Subcutaneous abdominal adipose tissue (tissue), 5 donors: Measurements from ENCODE around the gene DYNC2H1.

ENCODE experiments used
- H3K27ac ChIP-seq: one replicate; pipeline ENCODE4 v1.7.0; 2013; ENCODE audit warnings: low read depth, mild to moderate bottlenecking, inconsistent platforms, low read length, moderate library complexity
- H3K27me3 ChIP-seq, 5 donors: one replicate each; pipeline ENCODE4 v1.7.0; 2013; ENCODE audit warnings: low read length in 5 of 5, inconsistent platforms in 1 of 5; ENCODE audit not compliant: control insufficient read depth in 5 of 5, insufficient read depth in 4 of 5
- H3K36me3 ChIP-seq, 5 donors: one replicate each; pipeline ENCODE4 v1.7.0; 2013; ENCODE audit warnings: low read length in 5 of 5; ENCODE audit not compliant: control insufficient read depth in 5 of 5, insufficient read depth in 5 of 5
- H3K4me1 ChIP-seq, 5 donors: one replicate each; pipeline ENCODE4 v1.7.0; 2013; ENCODE audit warnings: low read length in 5 of 5, mild to moderate bottlenecking in 3 of 5, moderate library complexity in 1 of 5; ENCODE audit not compliant: control insufficient read depth in 5 of 5, insufficient read depth in 5 of 5
- H3K4me3 ChIP-seq, 5 donors: one replicate each; pipeline ENCODE4 v1.7.0; 2013; ENCODE audit warnings: low read length in 5 of 5, low read depth in 1 of 5
- H3K9ac ChIP-seq, 5 donors: one replicate each; pipeline ENCODE4 v1.7.0; 2013; ENCODE audit warnings: low read length in 5 of 5, mild to moderate bottlenecking in 4 of 5, moderate library complexity in 3 of 5
- H3K9me3 ChIP-seq, 5 donors: one replicate each; pipeline ENCODE4 v1.7.0; 2013; ENCODE audit warnings: low read length in 5 of 5; ENCODE audit not compliant: control insufficient read depth in 5 of 5
- donor health status: healthy.
- donor health status: healthy.
- donor health status: healthy.
- donor health status: healthy.
- donor health status: healthy.

The DYNC2H1 gene

DNA sequence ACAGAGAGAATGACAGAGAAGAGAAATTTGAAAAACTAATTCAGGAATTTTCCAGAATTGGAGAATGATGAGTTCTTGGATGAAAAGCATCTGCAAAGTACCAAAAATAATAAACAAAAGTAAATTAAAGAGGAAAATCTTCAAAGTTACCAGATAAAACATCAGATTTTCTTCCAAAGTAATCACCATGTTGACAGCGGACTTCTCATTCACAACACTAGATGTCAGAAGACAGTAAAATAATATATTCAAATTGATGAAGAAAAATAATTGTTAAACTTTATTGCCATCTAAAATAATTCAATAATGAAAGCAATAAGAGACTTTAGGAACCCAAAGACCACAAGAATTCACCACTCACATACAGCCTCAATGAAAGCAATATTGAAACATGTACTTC, 355.2 kb downstream of the DYNC2H1 start:
- H3K4me1 ChIP-seq: peaks cover 0 to 4% (median 0%) of the 10 kb centered on the region in 5 donors
- H3K27ac ChIP-seq: no peak overlapping the region
- no peak overlapping the region for H3K4me3 ChIP-seq
- no peaks in the 10 kb centered on the region for H3K27me3 ChIP-seq
- H3K9ac ChIP-seq: no peak overlapping the region
- peaks cover 0 to 6% (median 0%) of the 10 kb centered on the region in 5 donors for H3K36me3 ChIP-seq
- no peaks in the 10 kb centered on the region for H3K9me3 ChIP-seq

DNA sequence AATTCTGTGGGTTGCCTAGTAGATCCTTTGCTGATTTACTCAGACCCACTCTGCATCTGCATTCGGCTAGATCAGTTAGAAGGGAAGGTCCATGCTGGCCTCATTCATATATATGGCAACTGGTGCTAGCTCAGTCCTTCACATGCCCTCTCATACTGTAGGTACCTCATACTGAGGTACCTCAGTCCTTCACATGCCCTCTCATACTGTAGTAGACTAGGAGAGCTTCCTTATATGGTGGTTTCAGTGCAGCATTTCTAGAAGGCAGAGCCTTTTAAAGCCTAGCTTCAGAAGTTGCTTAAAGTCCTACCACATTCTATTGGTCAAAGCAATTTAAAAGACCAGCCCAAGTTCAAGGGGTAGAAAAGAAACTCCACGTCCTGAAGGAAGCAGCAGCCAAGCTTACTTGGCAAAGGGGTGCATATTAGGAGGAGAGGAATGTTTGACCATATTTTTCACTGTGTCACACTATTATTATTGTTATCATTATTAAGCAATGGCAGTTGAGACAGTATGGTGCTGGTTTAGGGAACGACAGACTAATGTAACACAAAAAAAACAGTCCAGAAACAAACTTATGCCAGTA, 356.4 kb downstream of the DYNC2H1 start:
- Histone ChIP-seq H3K4me1 (peaks cover 0 to 4% (median 0%) of the 10 kb centered on the region in 5 donors), H3K9ac (no peak overlapping the region), H3K4me3 (no peak overlapping the region), H3K9me3 (no peaks in the 10 kb centered on the region), H3K36me3 (peaks cover 0 to 6% (median 0%) of the 10 kb centered on the region in 5 donors), H3K27ac (no peak overlapping the region), H3K27me3 (no peaks in the 10 kb centered on the region)

DNA sequence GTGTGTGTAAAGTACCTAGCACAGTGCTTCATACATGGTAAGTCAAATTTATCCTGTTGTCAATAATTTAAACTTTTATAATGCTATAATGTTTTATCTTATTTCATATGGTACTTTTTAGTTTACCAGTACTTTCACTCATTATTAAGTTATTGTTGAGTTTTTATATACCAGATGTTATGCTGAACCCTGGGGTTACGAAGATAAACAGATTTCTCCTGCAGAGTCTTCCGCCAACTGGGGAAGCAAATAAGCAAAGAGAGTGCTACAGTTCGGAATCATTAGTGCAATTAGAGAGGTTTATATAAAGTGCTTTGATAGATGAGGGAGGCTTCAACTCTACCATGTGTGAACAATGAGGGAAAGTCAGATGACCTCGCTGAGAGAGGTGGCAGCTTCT, 362.3 kb downstream of the DYNC2H1 start:
- Histone ChIP-seq H3K9me3 (no peaks in the 10 kb centered on the region), H3K9ac (no peak overlapping the region), H3K36me3 (peaks cover 0 to 6% (median 4%) of the 10 kb centered on the region in 5 donors), H3K4me1 (peaks cover 0 to 9% (median 0%) of the 10 kb centered on the region in 5 donors), H3K4me3 (no peak overlapping the region), H3K27me3 (no peaks in the 10 kb centered on the region), H3K27ac (no peak overlapping the region)

DNA sequence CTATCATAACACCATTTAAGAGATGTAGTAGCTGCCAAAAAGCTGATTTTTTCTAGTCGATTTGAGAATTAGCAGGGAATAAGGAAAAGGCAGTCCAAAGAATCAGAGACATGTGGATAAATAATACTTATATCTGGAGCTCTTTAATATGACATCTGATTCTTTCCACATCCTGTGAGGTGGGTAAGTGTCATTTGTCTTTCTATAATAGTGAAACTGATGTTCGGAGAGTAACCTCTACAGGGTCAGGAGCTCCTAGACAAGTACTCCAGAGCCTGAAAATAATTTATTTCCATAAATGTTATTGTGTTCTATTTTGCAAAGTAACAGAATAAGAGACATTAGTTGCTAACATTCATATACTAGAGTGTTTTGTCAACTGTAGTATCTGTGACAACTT, 367.6 kb downstream of the DYNC2H1 start:
- Histone ChIP-seq H3K27me3 (no peaks in the 10 kb centered on the region), H3K4me1 (peaks cover 0 to 9% (median 0%) of the 10 kb centered on the region in 5 donors), H3K4me3 (no peak overlapping the region), H3K27ac (no peak overlapping the region), H3K36me3 (no peaks in the 10 kb centered on the region), H3K9me3 (no peaks in the 10 kb centered on the region), H3K9ac (no peak overlapping the region)

DNA sequence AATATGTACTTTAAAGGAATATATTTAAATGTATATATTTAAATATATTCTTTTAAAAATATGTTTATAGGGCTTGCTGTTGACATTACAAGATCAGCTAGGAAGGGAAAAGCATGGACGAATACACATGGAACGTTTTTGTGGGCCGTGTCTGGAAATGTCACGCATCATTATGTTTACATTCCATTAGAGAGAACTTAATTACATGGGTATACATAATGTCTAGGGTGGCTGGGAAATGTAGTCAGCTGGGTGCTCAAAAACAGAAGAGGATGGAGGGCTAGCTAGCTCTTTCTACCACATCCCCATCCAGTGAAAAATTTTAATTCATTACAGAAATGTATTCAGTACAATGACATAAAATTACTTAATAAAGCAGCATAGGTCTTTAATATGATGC, 371.2 kb downstream of the DYNC2H1 start:
- Histone ChIP-seq H3K27me3 (no peaks in the 10 kb centered on the region), H3K27ac (no peak overlapping the region), H3K36me3 (no peaks in the 10 kb centered on the region), H3K9ac (no peak overlapping the region), H3K4me3 (no peak overlapping the region), H3K9me3 (no peaks in the 10 kb centered on the region), H3K4me1 (no peaks in the 10 kb centered on the region)

DNA sequence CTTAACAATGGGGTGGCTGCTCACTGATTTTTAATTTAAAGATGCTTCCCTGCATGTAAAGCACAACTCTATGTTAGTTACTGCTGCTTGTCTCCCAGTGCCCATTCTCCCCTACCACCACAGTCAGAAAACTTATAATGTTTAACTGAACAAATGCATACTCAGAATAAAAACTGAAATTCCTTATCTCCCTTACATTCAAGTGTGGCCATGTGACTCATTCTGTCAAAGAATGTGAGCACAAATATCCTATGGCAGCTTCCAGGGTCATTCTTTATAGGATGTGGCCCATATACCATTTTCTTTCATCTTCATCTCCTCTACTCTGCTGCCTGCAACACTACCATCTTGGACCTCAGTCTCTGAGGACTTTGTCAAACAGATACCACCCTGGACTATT, 374.8 kb downstream of the DYNC2H1 start:
- H3K36me3 ChIP-seq: no peaks in the 10 kb centered on the region
- no peaks in the 10 kb centered on the region for H3K27me3 ChIP-seq
- H3K27ac ChIP-seq: no peak overlapping the region
- H3K4me1 ChIP-seq: no peaks in the 10 kb centered on the region
- no peak overlapping the region for H3K4me3 ChIP-seq
- H3K9ac ChIP-seq: no peak overlapping the region
- H3K9me3 ChIP-seq: no peaks in the 10 kb centered on the region

DNA sequence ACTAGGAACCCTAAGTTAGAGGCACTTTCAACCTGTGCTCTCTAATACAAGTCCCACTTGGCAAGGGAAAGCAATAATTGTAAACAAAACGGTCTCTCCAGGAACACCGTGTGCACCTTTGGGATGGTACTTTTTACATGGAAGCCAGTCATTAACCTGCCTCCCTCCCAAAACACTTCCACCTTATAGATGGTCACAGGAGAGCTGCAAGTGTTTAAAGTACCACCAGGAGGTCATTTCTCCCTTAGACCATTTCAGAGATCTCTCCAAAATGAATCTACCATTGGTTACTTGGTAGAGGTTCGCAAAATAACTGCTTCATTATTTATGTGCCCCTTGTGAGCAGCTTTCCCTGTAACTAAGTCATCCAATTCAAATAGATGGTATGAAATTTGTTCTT, 375.3 kb downstream of the DYNC2H1 start:
- Histone ChIP-seq H3K36me3 (no peaks in the 10 kb centered on the region), H3K27me3 (no peaks in the 10 kb centered on the region), H3K9ac (no peak overlapping the region), H3K27ac (no peak overlapping the region), H3K9me3 (no peaks in the 10 kb centered on the region), H3K4me3 (no peak overlapping the region), H3K4me1 (no peaks in the 10 kb centered on the region)

DNA sequence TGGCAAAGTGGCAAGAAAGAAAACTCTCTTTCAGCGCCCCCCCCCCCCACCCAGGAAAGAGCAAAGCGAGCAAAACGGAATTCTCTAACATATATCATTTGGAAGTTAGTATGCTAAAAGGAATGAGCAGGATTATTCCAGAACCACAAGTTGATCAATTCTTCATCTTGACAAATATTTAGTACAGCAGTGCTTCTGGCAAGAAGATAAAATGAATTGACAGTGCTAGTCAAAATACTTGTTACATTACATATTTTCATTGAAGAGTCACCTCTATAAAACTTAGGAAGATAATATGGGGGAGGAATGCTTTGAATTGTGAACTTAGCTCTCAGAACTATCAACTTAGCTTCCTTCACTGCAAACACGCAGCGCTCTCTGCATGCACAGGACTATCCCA, 377.4 kb downstream of the DYNC2H1 start:
- H3K27me3 ChIP-seq: no peaks in the 10 kb centered on the region
- no peak overlapping the region for H3K4me3 ChIP-seq
- H3K36me3 ChIP-seq: no peaks in the 10 kb centered on the region
- H3K4me1 ChIP-seq: no peaks in the 10 kb centered on the region
- H3K9me3 ChIP-seq: peaks cover 0 to 2% (median 0%) of the 10 kb centered on the region in 5 donors
- no peak overlapping the region for H3K9ac ChIP-seq
- no peak overlapping the region for H3K27ac ChIP-seq

DNA sequence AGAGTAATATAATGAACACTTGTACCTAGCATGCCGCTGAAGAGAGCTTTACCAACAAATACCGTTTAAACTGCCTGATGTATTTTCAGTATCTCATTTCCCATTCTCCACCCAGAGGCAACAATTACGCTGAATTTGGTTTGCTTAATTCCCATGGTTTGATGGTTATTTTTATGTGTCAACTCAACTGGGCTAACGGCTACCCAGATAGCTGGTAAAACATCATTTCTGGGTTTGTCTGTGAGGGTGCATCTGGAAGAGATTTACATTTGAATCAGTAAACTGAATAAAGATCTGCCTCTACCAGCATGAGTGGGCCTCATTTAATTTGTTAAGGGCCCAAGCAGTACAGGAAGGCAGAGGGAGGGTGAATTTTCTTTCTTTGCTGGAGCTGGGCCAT, 377.9 kb downstream of the DYNC2H1 start:
- Histone ChIP-seq H3K27me3 (no peaks in the 10 kb centered on the region), H3K4me1 (no peaks in the 10 kb centered on the region), H3K4me3 (no peak overlapping the region), H3K9me3 (peaks cover 0 to 3% (median 0%) of the 10 kb centered on the region in 5 donors), H3K27ac (no peak overlapping the region), H3K36me3 (no peaks in the 10 kb centered on the region), H3K9ac (no peak overlapping the region)

DNA sequence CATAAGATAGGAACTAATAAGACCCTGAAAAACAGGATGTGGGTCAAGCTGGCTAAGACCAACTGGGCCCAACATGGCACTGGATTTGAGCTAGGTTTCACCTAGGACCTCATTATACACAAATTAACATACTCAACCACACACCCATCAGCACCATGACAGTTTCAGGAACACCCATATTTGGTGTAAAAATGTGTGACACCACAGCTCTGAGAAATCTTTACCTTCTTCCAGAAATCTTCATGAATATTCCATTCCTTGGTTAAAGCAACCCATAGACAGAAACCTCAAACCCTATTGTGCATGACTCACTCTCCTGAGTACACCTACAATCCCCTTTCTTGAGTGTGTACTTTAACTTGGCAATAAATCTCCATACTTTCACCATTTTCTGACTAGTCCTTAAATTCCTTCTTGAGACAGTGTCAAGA, 378.8 kb downstream of the DYNC2H1 start:
- Histone ChIP-seq H3K27me3 (no peaks in the 10 kb centered on the region), H3K9me3 (peaks cover 0 to 3% (median 0%) of the 10 kb centered on the region in 5 donors), H3K27ac (no peak overlapping the region), H3K9ac (no peak overlapping the region), H3K4me1 (no peaks in the 10 kb centered on the region), H3K4me3 (no peak overlapping the region), H3K36me3 (no peaks in the 10 kb centered on the region)
